ENCODE measurements around the gene FOLR1. TPM values are rescaled to one million over a fixed set of nuclear protein-coding genes. Genes with fewer than 3 reads are reported as not detected.

The FOLR1 gene
- total RNA-seq, 1 experiment from 2014 or later, result 1.4 TPM

GRCh38 chr11:72232260-72233055 is 40.5 kb downstream of the FOLR1 start:
- DNase-seq (ENCODE audit: low spot score), result no peak
- in situ Hi-C loops (cut with HindIII; ENCODE audit: low sequenced_read_pairs), result no loop called here

GRCh38 chr11:72233056-72233772 is 41.3 kb downstream of the FOLR1 start:
- in situ Hi-C loops (cut with HindIII; ENCODE audit: low sequenced_read_pairs), result no loop called here

GRCh38 chr11:72233773-72234513 is 42.0 kb downstream of the FOLR1 start:
- no peak for DNase-seq (ENCODE audit: low spot score)
- in situ Hi-C loops (cut with HindIII; ENCODE audit: low sequenced_read_pairs), result no loop called here

More at GRCh38 chr11:72233056-72233772, 41.3 kb downstream of the FOLR1 start:
- no peak for DNase-seq (ENCODE audit: low spot score)

- in situ Hi-C loops (cut with HindIII; ENCODE audit: low sequenced_read_pairs), result no loop called here
- DNase-seq (ENCODE audit: low spot score), result no peak
Measured at GRCh38 chr11:72234514-72234830, 42.5 kb downstream of the FOLR1 start.

GRCh38 chr11:72234920-72235319 is 43.0 kb downstream of the FOLR1 start:
- in situ Hi-C loops (cut with HindIII; ENCODE audit: low sequenced_read_pairs), result no loop called here
- no peak for DNase-seq (ENCODE audit: low spot score)

GRCh38 chr11:72235351-72236057 is 43.6 kb downstream of the FOLR1 start:
- DNase-seq (ENCODE audit: low spot score), result no peak
- in situ Hi-C loops (cut with HindIII; ENCODE audit: low sequenced_read_pairs), result no loop called here

- in situ Hi-C loops (cut with HindIII; ENCODE audit: low sequenced_read_pairs), result no loop called here
- DNase-seq (ENCODE audit: low spot score), result no peak
Measured at GRCh38 chr11:72236083-72236697, 44.2 kb downstream of the FOLR1 start.

- in situ Hi-C loops (cut with HindIII; ENCODE audit: low sequenced_read_pairs), result no loop called here
- no peak for DNase-seq (ENCODE audit: low spot score)
Measured at GRCh38 chr11:72236774-72237111, 44.8 kb downstream of the FOLR1 start.

GRCh38 chr11:72237112-72237931 is 45.4 kb downstream of the FOLR1 start:
- in situ Hi-C loops (cut with HindIII; ENCODE audit: low sequenced_read_pairs), result no loop called here
- no peak for DNase-seq (ENCODE audit: low spot score)

- DNase-seq (ENCODE audit: low spot score), result peak; percentile 37
- in situ Hi-C loops (cut with HindIII; ENCODE audit: low sequenced_read_pairs), result no loop called here
Measured at GRCh38 chr11:72238040-72238450, 46.1 kb downstream of the FOLR1 start.

- in situ Hi-C loops (cut with HindIII; ENCODE audit: low sequenced_read_pairs), result no loop called here
Measured at GRCh38 chr11:72238492-72239312, 46.8 kb downstream of the FOLR1 start.

GRCh38 chr11:72239313-72239848 is 47.4 kb downstream of the FOLR1 start:
- DNase-seq (ENCODE audit: low spot score), result no peak
- in situ Hi-C loops (cut with HindIII; ENCODE audit: low sequenced_read_pairs), result no loop called here

More at GRCh38 chr11:72238492-72239312, 46.8 kb downstream of the FOLR1 start:
- no peak for DNase-seq (ENCODE audit: low spot score)

- in situ Hi-C loops (cut with HindIII; ENCODE audit: low sequenced_read_pairs), result no loop called here
- DNase-seq (ENCODE audit: low spot score), result no peak
Measured at GRCh38 chr11:72239849-72240460, 48.0 kb downstream of the FOLR1 start.

GRCh38 chr11:72240461-72241290 is 48.7 kb downstream of the FOLR1 start:
- in situ Hi-C loops (cut with HindIII; ENCODE audit: low sequenced_read_pairs), result no loop called here

GRCh38 chr11:72241291-72241781 is 49.4 kb downstream of the FOLR1 start:
- no peak for DNase-seq (ENCODE audit: low spot score)
- in situ Hi-C loops (cut with HindIII; ENCODE audit: low sequenced_read_pairs), result no loop called here

More at GRCh38 chr11:72240461-72241290, 48.7 kb downstream of the FOLR1 start:
- no peak for DNase-seq (ENCODE audit: low spot score)

- in situ Hi-C loops (cut with HindIII; ENCODE audit: low sequenced_read_pairs), result no loop called here
- DNase-seq (ENCODE audit: low spot score), result no peak
Measured at GRCh38 chr11:72242141-72242540, 50.2 kb downstream of the FOLR1 start.
